HG02623 (cell line): Measurements from ENCODE around the gene SACM1L.
"Not testable (repeated sequence)": the region's sequence is repeated elsewhere in the genome, so short reads cannot be mapped to it uniquely, and the experiment has no call there.

ENCODE experiments used
- ATAC-seq: cut with Tn5 transposase; IDR thresholded peaks from one replicate; pipeline ENCODE4 v1.9.1; 2021; ENCODE audit warnings: moderate library complexity; ENCODE audit not compliant: unreplicated experiment

Gene SACM1L

GRCh38 chr3:45666757-45667431, 22.3 kb upstream of the SACM1L start:
- no peak for ATAC-seq

- ATAC-seq: no peak
Observed at GRCh38 chr3:45667569-45667934, 21.6 kb upstream of the SACM1L start.

- ATAC-seq: no peak
Observed at GRCh38 chr3:45670436-45670835, 18.8 kb upstream of the SACM1L start.

GRCh38 chr3:45670991-45671390, 18.2 kb upstream of the SACM1L start:
- no peak for ATAC-seq

GRCh38 chr3:45673273-45673672, 15.9 kb upstream of the SACM1L start:
- no peak for ATAC-seq

- no peak for ATAC-seq
Observed at GRCh38 chr3:45676325-45677032, 12.7 kb upstream of the SACM1L start.

- ATAC-seq: no peak
Observed at GRCh38 chr3:45677033-45677446, 12.2 kb upstream of the SACM1L start.

GRCh38 chr3:45677841-45678240, 11.4 kb upstream of the SACM1L start:
- ATAC-seq: no peak

GRCh38 chr3:45679805-45680204, 9.4 kb upstream of the SACM1L start:
- ATAC-seq: no peak

- no peak for ATAC-seq
Observed at GRCh38 chr3:45681221-45681620, 8.0 kb upstream of the SACM1L start.

GRCh38 chr3:45681846-45682245, 7.3 kb upstream of the SACM1L start:
- ATAC-seq: no peak

- ATAC-seq: no peak
Observed at GRCh38 chr3:45682311-45682710, 6.9 kb upstream of the SACM1L start.

- no peak for ATAC-seq
Observed at GRCh38 chr3:45682786-45683185, 6.4 kb upstream of the SACM1L start.

GRCh38 chr3:45683417-45684326, 5.5 kb upstream of the SACM1L start:
- no peak for ATAC-seq

GRCh38 chr3:45684327-45684892, 4.8 kb upstream of the SACM1L start:
- no peak for ATAC-seq

GRCh38 chr3:45685722-45686121, 3.5 kb upstream of the SACM1L start:
- not testable (repeated sequence) for ATAC-seq

- no peak for ATAC-seq
Observed at GRCh38 chr3:45686850-45687249, 2.3 kb upstream of the SACM1L start.

- no peak for ATAC-seq
Observed at GRCh38 chr3:45687828-45688193, 1.4 kb upstream of the SACM1L start.

GRCh38 chr3:45688194-45688881, 858 bp upstream of the SACM1L start:
- ATAC-seq: no peak

GRCh38 chr3:45689787-45690145, 570 bp downstream of the SACM1L start:
- ATAC-seq: no peak
